SK-N-SH treated with all-trans-retinoic acid at 6 μM for 48 hours (cell line): Measurements from ENCODE around the gene PANX2.

Source experiments
- SNAI2 ChIP-seq: fragments of 250-450 bp; sonication (Bioruptor Pico); IDR thresholded peaks from 2 replicates; pipeline ENCODE4 v1.5.0; 2020; ENCODE audit warnings: mild to moderate bottlenecking, moderate library complexity
- TOX ChIP-seq: fragments of 250-450 bp; sonication (Bioruptor Pico); IDR thresholded peaks from 2 replicates; pipeline ENCODE4 v1.8.0; 2021; ENCODE audit warnings: mild to moderate bottlenecking, moderate library complexity, borderline replicate concordance

- TF ChIP-seq SNAI2 (CRISPR knock-in tag) (no peak), TOX (CRISPR knock-in tag) (no peak)
These were observed 29.4 kb downstream of the PANX2 start for GRCh38 chr22:50199829-50200460.
